GM13976 (cell line): ENCODE measurements around the gene GREM2.

Experiments
- DNase-seq: peaks from one replicate; pipeline ENCODE4 v3.0.0; 2012; ENCODE audit warnings: low spot score
- in situ Hi-C: fragments of 300-500 bp; cut with MboI; formaldehyde crosslinking; loops from one replicate; pipeline ENCODE4 v1.12.0; 2022; ENCODE audit warnings: low sequenced_read_pairs, mixed read lengths, inconsistent platforms; ENCODE audit not compliant: unreplicated experiment
- TF ChIP-seq, protein P1 (sequence below): IDR thresholded peaks from 2 replicates; pipeline ENCODE4 v1.5.1; 2012; ENCODE audit warnings: borderline replicate concordance, mild to moderate bottlenecking; ENCODE audit not compliant: insufficient read depth; ENCODE audit errors: extremely low read depth, missing control alignments, control extremely low read depth

GREM2 gene

GRCh38 chr1:240619906-240620621, 8.1 kb upstream of the GREM2 start:
- no peak for DNase-seq
- in situ Hi-C loops, result no loop called here
- TF ChIP-seq, protein P1, sequence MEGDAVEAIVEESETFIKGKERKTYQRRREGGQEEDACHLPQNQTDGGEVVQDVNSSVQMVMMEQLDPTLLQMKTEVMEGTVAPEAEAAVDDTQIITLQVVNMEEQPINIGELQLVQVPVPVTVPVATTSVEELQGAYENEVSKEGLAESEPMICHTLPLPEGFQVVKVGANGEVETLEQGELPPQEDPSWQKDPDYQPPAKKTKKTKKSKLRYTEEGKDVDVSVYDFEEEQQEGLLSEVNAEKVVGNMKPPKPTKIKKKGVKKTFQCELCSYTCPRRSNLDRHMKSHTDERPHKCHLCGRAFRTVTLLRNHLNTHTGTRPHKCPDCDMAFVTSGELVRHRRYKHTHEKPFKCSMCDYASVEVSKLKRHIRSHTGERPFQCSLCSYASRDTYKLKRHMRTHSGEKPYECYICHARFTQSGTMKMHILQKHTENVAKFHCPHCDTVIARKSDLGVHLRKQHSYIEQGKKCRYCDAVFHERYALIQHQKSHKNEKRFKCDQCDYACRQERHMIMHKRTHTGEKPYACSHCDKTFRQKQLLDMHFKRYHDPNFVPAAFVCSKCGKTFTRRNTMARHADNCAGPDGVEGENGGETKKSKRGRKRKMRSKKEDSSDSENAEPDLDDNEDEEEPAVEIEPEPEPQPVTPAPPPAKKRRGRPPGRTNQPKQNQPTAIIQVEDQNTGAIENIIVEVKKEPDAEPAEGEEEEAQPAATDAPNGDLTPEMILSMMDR, result no peak

GRCh38 chr1:240619357-240619756, 7.4 kb upstream of the GREM2 start:
- TF ChIP-seq, protein P1, result no peak
- DNase-seq, result no peak
- in situ Hi-C loops, result no loop called here

GRCh38 chr1:240618946-240619345, 7.0 kb upstream of the GREM2 start:
- DNase-seq, result no peak
- TF ChIP-seq, protein P1, result no peak
- in situ Hi-C loops, result no loop called here

GRCh38 chr1:240616018-240616417, 4.1 kb upstream of the GREM2 start:
- in situ Hi-C loops, result no loop called here
- TF ChIP-seq, protein P1, result no peak
- DNase-seq, result no peak

- TF ChIP-seq, protein P1, result no peak
- DNase-seq, result no peak
- in situ Hi-C loops, result no loop called here
These were observed 1.6 kb upstream of the GREM2 start for GRCh38 chr1:240613356-240614142.

- TF ChIP-seq, protein P1, result no peak
- in situ Hi-C loops, result no loop called here
- DNase-seq, result no peak
These were observed 856 bp upstream of the GREM2 start for GRCh38 chr1:240612811-240613210.

- no peak for DNase-seq
- TF ChIP-seq, protein P1, result no peak
- in situ Hi-C loops, result no loop called here
These were observed 732 bp downstream of the GREM2 start for GRCh38 chr1:240611228-240611618.
